Stimulated activated naive CD8-positive, alpha-beta T cell treated with anti-CD3 and anti-CD28 coated beads, Interleukin-15, amount 100 ng/mL, for 72 hours (primary cell): ENCODE measurements around the gene HOXC5.
"Not testable (repeated sequence)": the region's sequence is repeated elsewhere in the genome, so short reads cannot be mapped to it uniquely, and the experiment has no call there.

ENCODE experiments used
- ATAC-seq: fragments of 150-1000 bp; cut with Tn5 transposase; 2 replicates; pipeline ENCODE4 v1.10.0; 2021; ENCODE audit warnings: mild to moderate bottlenecking, moderate library complexity
- DNase-seq, 2 donors: peaks; one replicate each; pipeline ENCODE4 v3.0.0; 2021 to 2022
- H3K27ac Mint-ChIP-seq, 2 donors: one replicate each; pipeline ENCODE4 v1.8.0; 2022; ENCODE audit warnings: mild to moderate bottlenecking in 2 of 2, mixed read lengths in 2 of 2, moderate library complexity in 2 of 2
- H3K27me3 Mint-ChIP-seq: one replicate; pipeline ENCODE4 v1.8.0; 2022; ENCODE audit warnings: mixed read lengths
- H3K4me1 Mint-ChIP-seq: one replicate; pipeline ENCODE4 v1.8.0; 2022; ENCODE audit warnings: mild to moderate bottlenecking, mixed read lengths
- H3K4me3 Mint-ChIP-seq, 2 donors: one replicate each; pipeline ENCODE4 v1.8.0; 2022; ENCODE audit warnings: mild to moderate bottlenecking in 2 of 2, mixed read lengths in 2 of 2, moderate library complexity in 1 of 2
- H3K9me3 Mint-ChIP-seq, 2 donors: one replicate each; pipeline ENCODE4 v1.8.0; 2022; ENCODE audit warnings: mixed read lengths in 2 of 2

The HOXC5 gene

DNA sequence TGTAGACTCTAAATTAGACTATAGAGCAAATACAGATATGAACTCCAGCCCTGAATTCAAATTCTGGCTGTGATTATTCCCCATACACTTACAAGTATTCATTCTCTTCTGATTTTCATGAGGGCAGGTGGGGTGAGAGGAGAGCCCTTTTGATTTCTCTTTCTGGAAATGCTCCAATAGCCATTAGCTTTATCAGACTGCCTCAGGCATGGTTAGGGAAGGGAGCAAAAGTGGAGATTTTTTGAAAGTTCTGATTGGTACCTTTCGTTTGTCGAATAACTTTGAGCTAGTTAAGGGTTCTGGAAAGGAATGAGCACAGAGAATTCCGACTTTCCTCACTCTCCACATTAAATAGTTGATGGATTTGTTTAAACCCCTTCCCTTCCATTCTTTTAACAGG is 7.8 kb downstream of the HOXC5 start:
- Mint-ChIP-seq H3K9me3 (no peaks in the 10 kb centered on the region), H3K4me3 (no peak overlapping the region), H3K4me1 (peaks cover 13% of the 10 kb centered on the region), H3K27ac (no peak overlapping the region), H3K27me3 (peaks cover 100% of the 10 kb centered on the region)
- ATAC-seq (no peak), DNase-seq (no peak)

DNA sequence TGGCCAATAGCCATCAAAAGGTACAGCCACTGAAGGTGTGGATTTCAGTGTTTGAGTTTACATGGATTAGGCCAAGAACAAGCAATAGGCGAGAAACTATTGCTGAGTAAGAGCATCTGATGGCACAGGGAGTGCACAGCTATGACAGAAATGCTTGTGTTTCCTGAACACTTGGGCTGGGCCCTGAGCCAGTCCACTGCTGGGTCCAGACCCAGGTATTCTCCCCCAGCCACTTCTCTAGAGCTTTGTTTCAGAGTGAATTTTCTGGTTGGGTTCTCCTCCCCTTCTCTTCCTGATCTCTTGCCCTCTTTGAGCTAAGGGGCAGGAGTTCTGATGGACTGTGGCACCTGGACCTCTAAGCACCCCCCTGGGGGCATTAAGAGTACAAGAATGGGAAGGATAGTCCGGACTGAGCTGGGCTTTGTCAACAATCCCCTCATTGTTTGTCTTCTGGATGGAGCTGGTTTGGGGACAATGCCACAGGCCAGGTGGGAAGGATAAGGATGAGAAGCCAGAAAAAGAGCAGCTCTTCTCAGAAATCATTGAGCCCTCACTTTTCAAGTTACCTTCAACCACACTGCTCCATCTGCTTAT is 8.3 kb downstream of the HOXC5 start:
- no peaks in the 10 kb centered on the region for H3K9me3 Mint-ChIP-seq
- no peak overlapping the region for H3K4me3 Mint-ChIP-seq
- H3K27me3 Mint-ChIP-seq = peaks cover 100% of the 10 kb centered on the region
- H3K27ac Mint-ChIP-seq = no peak overlapping the region
- no peak for DNase-seq
- H3K4me1 Mint-ChIP-seq = peaks cover 13% of the 10 kb centered on the region
- ATAC-seq = no peak

DNA sequence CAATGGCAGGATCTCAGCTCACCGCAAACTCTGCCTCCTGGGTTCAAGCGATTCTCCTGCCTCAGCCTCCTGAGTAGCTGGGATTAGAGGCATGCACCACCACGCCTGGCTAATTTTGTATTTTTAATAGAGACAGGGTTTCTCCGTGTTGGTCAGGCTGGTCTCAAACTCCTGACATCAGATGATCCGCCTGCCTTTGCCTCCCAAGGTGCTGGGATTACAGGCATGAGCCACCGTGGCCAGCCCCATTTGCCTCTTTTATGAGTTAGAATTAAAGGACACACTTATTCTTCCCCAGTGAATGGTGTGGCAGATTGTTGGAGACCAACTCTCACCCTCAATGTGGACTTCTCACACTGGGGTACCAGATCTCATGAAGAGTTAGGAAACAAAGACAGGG is 9.2 kb downstream of the HOXC5 start:
- H3K4me3 Mint-ChIP-seq, DNase-seq, ATAC-seq, H3K27ac Mint-ChIP-seq, H3K9me3 Mint-ChIP-seq: not testable (repeated sequence)
- H3K4me1 Mint-ChIP-seq = peaks cover 21% of the 10 kb centered on the region
- H3K27me3 Mint-ChIP-seq = peaks cover 100% of the 10 kb centered on the region

DNA sequence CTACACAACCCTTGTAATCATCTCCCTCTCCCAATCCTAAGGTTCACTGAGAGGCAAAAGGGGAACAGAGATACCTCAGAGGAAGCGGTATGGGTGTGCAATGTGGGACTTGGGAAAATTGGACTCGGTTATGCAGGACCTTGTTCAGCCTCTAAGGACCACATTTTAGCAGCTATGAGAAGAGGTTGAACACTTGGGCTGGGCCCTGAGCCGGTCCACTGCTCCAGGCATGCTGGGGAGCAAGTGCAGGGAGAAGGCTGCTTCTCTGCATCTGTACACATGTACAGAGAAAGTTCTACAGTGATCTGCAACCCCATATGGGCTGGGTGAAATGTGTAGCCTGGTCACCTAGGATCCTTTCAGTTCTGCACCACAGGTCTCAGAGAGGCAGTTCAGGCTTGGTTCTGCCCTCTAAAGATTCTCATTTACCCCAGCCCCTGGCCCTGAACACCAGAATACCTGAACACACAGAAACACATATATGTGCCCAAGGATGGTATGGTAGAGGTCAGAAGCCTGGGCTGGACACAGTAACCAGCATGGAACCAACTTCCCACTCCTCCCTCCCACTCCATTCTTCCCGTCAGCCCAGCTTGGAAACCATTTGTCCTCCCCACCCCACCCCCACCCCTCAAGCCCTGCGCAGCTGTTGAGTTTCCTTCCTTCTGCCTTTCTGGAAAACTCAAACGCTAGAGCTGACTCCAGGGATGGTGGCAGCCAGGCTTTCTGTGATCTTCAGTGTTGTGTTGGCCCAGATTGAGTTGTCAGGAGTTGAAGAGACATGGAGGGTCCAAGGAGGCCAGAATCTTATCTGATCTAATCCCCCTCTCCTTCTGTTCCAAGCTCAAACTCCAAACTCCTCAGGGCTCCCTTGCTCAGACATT is 10.4 kb downstream of the HOXC5 start:
- H3K9me3 Mint-ChIP-seq = no peaks in the 10 kb centered on the region
- peaks cover 31% of the 10 kb centered on the region for H3K4me1 Mint-ChIP-seq
- DNase-seq = no peak
- H3K27me3 Mint-ChIP-seq = peaks cover 100% of the 10 kb centered on the region
- no peak for ATAC-seq
- H3K4me3 Mint-ChIP-seq = no peak overlapping the region
- peak overlapping the region in 1 of 2 donors; percentile 8 for H3K27ac Mint-ChIP-seq

DNA sequence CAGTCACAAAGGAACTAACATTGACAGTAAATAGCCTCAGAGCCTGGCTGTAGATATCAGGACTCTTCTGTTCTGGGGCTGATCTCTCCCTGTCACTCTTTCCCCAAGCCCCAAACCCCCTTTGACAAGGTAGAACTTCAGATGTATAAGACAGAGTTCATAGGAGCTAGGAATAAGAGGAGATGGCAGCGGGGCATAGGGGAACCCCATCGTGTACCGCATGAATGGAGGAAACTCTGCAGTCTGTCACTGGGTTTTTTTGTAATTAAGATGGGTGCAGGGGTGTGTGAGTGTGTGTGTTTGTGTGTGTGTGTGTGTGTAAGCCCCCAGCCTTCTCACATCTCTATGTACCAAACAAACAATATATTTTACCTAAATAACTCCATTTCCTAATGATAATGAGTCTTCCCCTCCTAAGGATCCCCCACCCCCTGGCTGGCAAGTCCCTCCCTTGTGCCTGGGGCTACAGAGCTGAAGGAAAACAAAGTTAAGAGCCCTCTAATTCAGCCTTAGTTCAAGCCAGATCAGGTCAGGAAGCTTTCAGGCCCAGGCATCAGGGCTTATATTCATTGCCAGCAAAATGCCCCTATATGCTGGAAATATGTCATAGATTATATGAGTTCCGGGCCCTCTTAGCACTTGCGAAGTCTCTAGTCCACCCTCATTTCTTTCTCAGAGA is 11.7 kb downstream of the HOXC5 start:
- no peak for DNase-seq
- Mint-ChIP-seq H3K9me3 (no peaks in the 10 kb centered on the region), H3K27me3 (peaks cover 100% of the 10 kb centered on the region), H3K4me3 (no peak overlapping the region), H3K4me1 (peaks cover 31% of the 10 kb centered on the region), H3K27ac (no peak overlapping the region)
- ATAC-seq = no peak

DNA sequence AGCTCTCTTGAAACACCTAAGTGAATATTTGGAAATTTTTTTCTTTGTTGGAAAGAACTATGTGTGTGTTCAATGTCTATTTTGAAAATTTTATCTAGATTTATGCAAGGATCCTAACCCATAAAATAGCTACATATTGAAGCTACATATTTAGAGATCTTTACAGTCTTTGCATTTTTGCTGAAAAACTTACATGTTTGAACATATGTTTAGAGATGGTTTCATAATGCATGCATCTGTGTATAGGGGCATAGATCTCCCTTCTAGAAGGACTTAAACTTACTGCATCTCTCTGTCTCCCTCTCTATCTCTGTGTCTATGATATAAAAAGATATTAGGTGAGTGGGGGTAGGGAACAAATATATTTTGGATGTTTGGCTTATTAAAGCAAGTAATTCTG is 12.6 kb downstream of the HOXC5 start:
- Mint-ChIP-seq H3K27me3 (peaks cover 100% of the 10 kb centered on the region), H3K4me3 (no peak overlapping the region), H3K4me1 (peaks cover 39% of the 10 kb centered on the region), H3K9me3 (no peaks in the 10 kb centered on the region), H3K27ac (no peak overlapping the region)
- ATAC-seq (no peak), DNase-seq (no peak)

DNA sequence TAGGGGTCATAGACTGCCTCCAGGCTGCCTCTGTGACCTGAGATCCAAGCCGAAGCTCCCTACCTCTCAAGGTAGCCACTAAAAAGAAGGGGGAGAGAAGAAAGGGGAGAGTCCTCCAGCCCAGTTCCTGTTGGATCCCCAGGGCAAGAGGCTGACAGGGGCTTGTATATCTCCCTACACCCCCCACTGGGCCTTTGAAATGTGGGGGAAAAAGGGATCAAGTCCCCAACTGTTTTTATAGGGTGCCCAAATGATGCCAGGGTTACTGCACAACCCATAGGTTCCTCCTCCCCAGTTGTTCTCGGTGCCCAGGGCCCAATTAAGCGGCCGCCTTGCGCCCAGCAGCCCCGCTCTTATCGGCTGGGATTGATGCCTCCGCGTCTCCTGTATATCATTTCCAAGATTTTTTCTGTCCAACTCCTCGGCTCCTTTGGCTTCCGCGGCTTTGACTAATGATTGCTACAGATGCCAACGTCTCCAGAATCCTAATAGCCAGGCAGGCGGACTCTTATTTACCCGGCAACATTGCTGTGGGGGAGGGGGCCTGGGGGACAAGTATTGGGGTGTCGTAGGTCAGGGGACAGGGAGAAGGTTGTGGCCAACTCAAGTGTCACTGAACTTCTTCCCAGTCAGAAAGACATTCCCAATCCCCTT is 13.1 kb downstream of the HOXC5 start:
- H3K27ac Mint-ChIP-seq = no peak overlapping the region
- DNase-seq (no peak), ATAC-seq (no peak)
- H3K4me3 Mint-ChIP-seq = no peak overlapping the region
- peaks cover 45% of the 10 kb centered on the region for H3K4me1 Mint-ChIP-seq
- H3K9me3 Mint-ChIP-seq = no peaks in the 10 kb centered on the region
- peaks cover 100% of the 10 kb centered on the region for H3K27me3 Mint-ChIP-seq

DNA sequence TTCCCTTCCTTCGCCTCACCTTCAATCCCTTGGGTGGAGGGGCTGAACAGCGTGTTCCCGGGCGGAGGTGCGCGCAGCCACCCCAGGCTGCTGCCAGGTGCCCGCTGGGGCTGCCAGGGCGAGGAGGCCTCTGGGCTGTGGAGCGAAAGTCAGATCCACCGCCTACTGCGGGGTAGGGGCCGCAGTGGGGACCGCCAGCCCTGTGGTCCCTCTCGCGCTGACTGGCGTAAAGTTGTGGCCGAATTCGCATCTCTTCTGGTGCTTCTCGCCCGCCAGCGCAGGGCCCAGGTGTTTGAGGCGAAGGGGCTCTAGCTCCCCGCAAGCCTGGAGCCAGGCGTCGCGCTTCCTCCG is 13.9 kb downstream of the HOXC5 start:
- Mint-ChIP-seq H3K27me3 (peaks cover 100% of the 10 kb centered on the region), H3K9me3 (no peaks in the 10 kb centered on the region), H3K4me3 (peak overlapping the region; percentile 69 to 70), H3K4me1 (peaks cover 53% of the 10 kb centered on the region), H3K27ac (no peak overlapping the region)
- DNase-seq (no peak), ATAC-seq (peak; percentile 35)

DNA sequence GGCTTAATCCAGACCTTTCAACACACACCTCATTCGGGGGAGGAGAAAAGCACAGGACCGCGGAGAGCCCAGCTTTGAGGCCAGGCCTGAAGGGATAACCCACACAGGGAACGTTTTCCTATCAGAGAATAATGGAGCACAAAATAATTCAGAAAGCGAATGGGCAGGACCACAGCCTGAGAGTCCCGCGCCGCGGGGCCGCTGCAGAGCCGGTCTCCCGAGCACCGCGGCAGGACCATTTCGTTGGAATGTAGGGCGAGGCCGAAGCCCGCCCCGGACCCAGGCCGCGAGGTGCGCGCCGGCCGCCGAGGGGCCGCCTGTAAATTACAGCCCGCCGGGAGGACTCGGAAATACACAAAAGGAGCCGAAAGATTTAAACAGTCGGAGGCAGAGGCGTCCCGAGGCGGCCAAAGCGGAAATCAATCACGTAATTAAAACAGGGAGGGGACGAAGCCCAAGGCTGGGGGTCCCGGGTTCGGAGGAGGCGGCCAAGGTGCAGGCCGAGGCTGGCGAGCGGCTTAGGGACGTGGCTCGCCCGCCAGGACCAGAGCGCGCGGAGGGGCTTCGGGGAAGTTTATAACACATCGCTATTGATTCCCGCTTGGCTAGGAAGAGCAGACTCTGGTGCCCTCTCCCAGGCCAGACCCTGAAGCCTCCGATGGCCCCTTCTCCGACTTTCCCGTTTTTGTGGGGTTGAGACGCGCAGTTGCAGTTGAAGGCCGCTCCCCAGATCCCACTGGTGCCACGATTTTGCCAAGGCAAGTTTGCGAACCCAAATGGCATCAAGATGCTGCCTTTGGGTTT is 14.5 kb downstream of the HOXC5 start:
- no peak overlapping the region for H3K27ac Mint-ChIP-seq
- peaks cover 59% of the 10 kb centered on the region for H3K4me1 Mint-ChIP-seq
- peak overlapping the region; percentile 69 to 70 for H3K4me3 Mint-ChIP-seq
- H3K9me3 Mint-ChIP-seq = no peaks in the 10 kb centered on the region
- no peak for ATAC-seq
- peaks cover 100% of the 10 kb centered on the region for H3K27me3 Mint-ChIP-seq
- DNase-seq = no peak

DNA sequence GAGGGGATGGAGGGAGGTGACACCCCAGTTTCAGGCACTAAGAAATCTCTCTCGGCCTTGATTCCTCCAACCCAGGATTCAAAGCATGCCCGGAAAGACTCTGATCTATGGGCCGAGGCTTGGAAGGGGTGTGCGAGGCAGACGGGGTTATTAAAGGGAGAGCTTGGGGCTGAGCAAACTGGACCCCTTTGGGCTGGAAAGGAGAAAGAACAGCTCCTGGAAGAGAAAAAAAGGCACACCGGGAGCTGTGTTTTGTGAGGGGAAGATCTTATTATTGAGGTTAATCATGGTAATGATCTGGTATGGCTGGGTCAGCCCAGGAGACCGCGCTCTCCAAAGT is 15.1 kb downstream of the HOXC5 start:
- Mint-ChIP-seq H3K4me3 (peak overlapping the region in 1 of 2 donors; percentile 70), H3K4me1 (peaks cover 64% of the 10 kb centered on the region), H3K9me3 (no peaks in the 10 kb centered on the region), H3K27me3 (peaks cover 100% of the 10 kb centered on the region), H3K27ac (no peak overlapping the region)
- no peak for DNase-seq
- no peak for ATAC-seq

DNA sequence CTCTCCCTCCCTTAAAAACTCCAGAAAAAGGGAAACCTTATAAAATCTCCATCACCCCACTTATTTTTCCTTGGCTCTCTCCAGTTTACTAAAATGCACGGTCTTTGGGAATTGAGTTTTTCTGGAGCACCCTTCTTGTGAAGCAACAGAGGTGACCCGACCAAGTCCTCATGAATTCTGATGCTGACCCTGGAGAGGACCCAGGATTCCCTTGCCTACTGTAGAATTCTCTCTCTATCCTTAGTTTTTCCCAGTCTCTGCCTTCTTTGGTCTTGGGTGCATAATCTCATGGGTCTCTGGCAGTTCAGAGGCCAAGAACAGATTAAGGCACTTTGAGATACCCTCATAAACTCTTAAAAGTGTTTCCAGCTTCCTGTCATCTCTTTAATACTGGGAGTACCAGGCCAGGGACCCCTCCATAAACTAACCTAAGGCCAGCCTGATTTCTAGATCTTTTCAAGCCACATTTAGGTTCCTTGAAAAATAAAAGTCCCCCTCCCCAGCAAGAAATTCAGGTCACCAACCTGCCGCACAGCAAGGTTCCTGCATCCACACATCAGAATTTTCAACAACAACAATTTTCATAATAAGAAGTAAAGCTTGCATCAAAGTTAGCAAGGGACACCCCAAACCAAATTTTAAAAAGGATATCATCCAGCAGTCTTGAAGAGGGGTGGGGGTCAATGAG is 15.7 kb downstream of the HOXC5 start:
- no peaks in the 10 kb centered on the region for H3K9me3 Mint-ChIP-seq

DNA sequence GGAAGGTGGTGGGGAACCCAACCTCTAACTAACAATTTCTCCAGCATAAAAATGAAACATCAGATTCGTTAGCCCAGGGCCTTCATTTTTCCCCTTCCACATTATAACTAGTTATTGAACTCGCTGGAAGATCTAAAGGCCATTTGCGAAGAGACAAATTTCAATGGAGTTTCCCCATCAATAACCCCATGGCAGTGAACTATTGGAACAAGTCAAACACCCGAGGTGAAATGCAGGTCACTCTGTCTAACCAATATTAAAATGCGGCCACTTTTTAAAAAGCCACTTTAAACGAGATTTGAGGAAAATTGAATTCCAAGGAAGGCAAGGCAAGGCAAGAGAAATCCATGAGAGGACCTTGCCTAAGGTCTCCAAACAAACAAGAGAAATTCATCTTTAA is 16.3 kb downstream of the HOXC5 start:
- Mint-ChIP-seq H3K9me3 (no peaks in the 10 kb centered on the region), H3K4me1 (peaks cover 67% of the 10 kb centered on the region), H3K4me3 (no peak overlapping the region), H3K27me3 (peaks cover 99% of the 10 kb centered on the region), H3K27ac (no peak overlapping the region)
- DNase-seq (no peak), ATAC-seq (no peak)

More for the DNA sequence above, 15.7 kb downstream of the HOXC5 start:
- no peak for DNase-seq
- no peak for ATAC-seq
- no peak overlapping the region for H3K4me3 Mint-ChIP-seq
- H3K4me1 Mint-ChIP-seq = peaks cover 68% of the 10 kb centered on the region
- no peak overlapping the region for H3K27ac Mint-ChIP-seq
- H3K27me3 Mint-ChIP-seq = peaks cover 99% of the 10 kb centered on the region

DNA sequence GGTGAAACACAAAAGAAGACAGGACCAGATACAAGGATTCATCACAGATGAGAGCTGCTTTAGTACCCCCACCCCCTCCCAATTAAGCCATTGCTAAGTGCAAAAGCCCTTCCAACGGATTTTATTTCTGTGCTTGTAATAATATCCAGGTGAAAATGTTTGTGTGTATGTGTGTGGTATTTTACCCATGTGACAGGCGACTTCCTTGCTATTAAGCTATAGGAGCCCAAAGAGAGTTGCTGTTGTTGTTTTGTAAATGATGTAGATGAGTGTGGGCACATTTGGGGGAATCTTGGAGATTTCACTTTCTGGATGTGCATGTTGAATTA is 17.6 kb downstream of the HOXC5 start:
- H3K4me3 Mint-ChIP-seq = peak overlapping the region; percentile 27 to 56
- peaks cover 68% of the 10 kb centered on the region for H3K4me1 Mint-ChIP-seq
- H3K27ac Mint-ChIP-seq = no peak overlapping the region

DNA sequence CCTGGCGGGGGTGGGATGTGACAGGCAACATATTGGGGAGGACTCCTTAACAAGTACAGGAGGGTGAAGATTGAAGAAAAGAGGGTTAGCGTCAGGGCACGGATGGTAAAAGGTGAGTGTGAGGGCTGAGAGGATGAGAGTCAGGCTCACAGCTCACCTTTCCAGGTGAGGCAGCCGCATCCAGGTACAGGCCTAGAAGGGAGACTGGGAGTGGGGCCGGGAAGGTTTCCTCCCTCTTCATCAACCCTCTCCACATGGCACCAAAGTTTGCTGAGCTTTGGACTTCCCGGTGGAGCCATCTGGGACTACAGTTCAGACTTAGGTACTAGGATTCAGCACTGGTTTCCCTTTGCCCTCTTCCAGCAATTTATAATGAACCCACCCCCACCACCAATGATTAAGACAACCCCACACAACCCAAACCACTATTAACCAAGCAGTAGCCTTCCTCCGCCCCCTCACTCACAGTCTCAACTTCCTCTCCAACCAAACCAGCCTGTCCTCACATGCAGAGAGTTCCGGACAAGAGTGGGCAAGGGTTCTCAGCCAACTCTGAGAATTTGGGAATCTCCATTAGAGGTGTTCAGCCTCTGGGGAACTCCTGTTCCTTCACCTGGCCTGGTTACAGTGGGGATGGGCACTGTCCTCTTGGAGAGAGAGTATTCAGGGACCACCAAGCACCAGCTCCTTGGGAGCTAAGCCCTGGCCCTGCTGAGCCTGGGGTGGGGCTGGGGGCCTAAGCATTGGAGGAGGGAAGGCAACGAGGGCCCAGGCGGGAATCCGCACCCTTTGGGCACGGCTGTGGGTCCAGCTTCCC is 18.4 kb downstream of the HOXC5 start:
- ATAC-seq = no peak
- no peak overlapping the region for H3K27ac Mint-ChIP-seq

More for the DNA sequence above, 17.6 kb downstream of the HOXC5 start:
- DNase-seq (no peak), ATAC-seq (no peak)
- no peaks in the 10 kb centered on the region for H3K9me3 Mint-ChIP-seq
- peaks cover 99% of the 10 kb centered on the region for H3K27me3 Mint-ChIP-seq

More for the DNA sequence above, 18.4 kb downstream of the HOXC5 start:
- Mint-ChIP-seq H3K4me1 (peaks cover 68% of the 10 kb centered on the region), H3K9me3 (no peaks in the 10 kb centered on the region), H3K4me3 (no peak overlapping the region), H3K27me3 (peaks cover 99% of the 10 kb centered on the region)
- DNase-seq = no peak
